ENCODE results near the gene FOXP1.

FOXP1 gene

GRCh38 chr3:71163198-71163918, 420.2 kb downstream of the FOXP1 start:
- DNase-seq (ENCODE audit: low read depth in 3 of 3, low spot score in 1 of 3) = no peak

GRCh38 chr3:71162221-71162620, 421.3 kb downstream of the FOXP1 start:
- DNase-seq (ENCODE audit: low read depth in 3 of 3, low spot score in 1 of 3) = no peak

- DNase-seq (ENCODE audit: low read depth in 3 of 3, low spot score in 1 of 3) = no peak
Observed at GRCh38 chr3:71160785-71161546, 422.6 kb downstream of the FOXP1 start.

- no peak for DNase-seq (ENCODE audit: low read depth in 3 of 3, low spot score in 1 of 3)
Observed at GRCh38 chr3:71156062-71156665, 427.4 kb downstream of the FOXP1 start.

- DNase-seq (ENCODE audit: low read depth in 3 of 3, low spot score in 1 of 3) = no peak
Observed at GRCh38 chr3:71154846-71155245, 428.7 kb downstream of the FOXP1 start.

- no peak for DNase-seq (ENCODE audit: low read depth in 3 of 3, low spot score in 1 of 3)
Observed at GRCh38 chr3:71153713-71154112, 429.8 kb downstream of the FOXP1 start.

GRCh38 chr3:71152892-71153265, 430.6 kb downstream of the FOXP1 start:
- no peak for DNase-seq (ENCODE audit: low read depth in 3 of 3, low spot score in 1 of 3)

GRCh38 chr3:71152039-71152891, 431.3 kb downstream of the FOXP1 start:
- no peak for DNase-seq (ENCODE audit: low read depth in 3 of 3, low spot score in 1 of 3)

- DNase-seq (ENCODE audit: low read depth in 3 of 3, low spot score in 1 of 3) = no peak
Observed at GRCh38 chr3:71149959-71150954, 433.3 kb downstream of the FOXP1 start.

GRCh38 chr3:71148455-71149060, 435.0 kb downstream of the FOXP1 start:
- no peak for DNase-seq (ENCODE audit: low read depth in 3 of 3, low spot score in 1 of 3)

- DNase-seq (ENCODE audit: low read depth in 3 of 3, low spot score in 1 of 3) = no peak
Observed at GRCh38 chr3:71146673-71147072, 436.9 kb downstream of the FOXP1 start.

GRCh38 chr3:71145954-71146353, 437.6 kb downstream of the FOXP1 start:
- DNase-seq (ENCODE audit: low read depth in 3 of 3, low spot score in 1 of 3) = no peak

- DNase-seq (ENCODE audit: low read depth in 3 of 3, low spot score in 1 of 3) = no peak
Observed at GRCh38 chr3:71144525-71145253, 438.8 kb downstream of the FOXP1 start.

GRCh38 chr3:71143493-71143892, 440.0 kb downstream of the FOXP1 start:
- DNase-seq (ENCODE audit: low read depth in 3 of 3, low spot score in 1 of 3) = no peak

GRCh38 chr3:71142441-71143161, 440.9 kb downstream of the FOXP1 start:
- DNase-seq (ENCODE audit: low read depth in 3 of 3, low spot score in 1 of 3) = no peak

GRCh38 chr3:71140477-71140876, 443.1 kb downstream of the FOXP1 start:
- DNase-seq (ENCODE audit: low read depth in 3 of 3, low spot score in 1 of 3) = no peak

GRCh38 chr3:71139496-71139895, 444.0 kb downstream of the FOXP1 start:
- DNase-seq (ENCODE audit: low read depth in 3 of 3, low spot score in 1 of 3) = no peak

- no peak for DNase-seq (ENCODE audit: low read depth in 3 of 3, low spot score in 1 of 3)
Observed at GRCh38 chr3:71138410-71138809, 445.1 kb downstream of the FOXP1 start.
